H1 (cell line): Measurements from ENCODE around the gene ANKH. TPM values are rescaled to one million over a fixed set of nuclear protein-coding genes. Genes with fewer than 3 reads are reported as not detected.

Source experiments
- CTCF ChIA-PET: fragments of 300-600 bp; sonication (Branson Sonifier 250); formaldehyde crosslinking; loops from one replicate; lab custom pipeline; 2021; ENCODE audit not compliant: partially characterized antibody; lab: Charles Lee
- POLR2A ChIA-PET: fragments of 300-600 bp; sonication (Branson Sonifier 250); formaldehyde crosslinking; loops from one replicate; lab custom pipeline; 2021; ENCODE audit warnings: inconsistent platforms; ENCODE audit not compliant: partially characterized antibody; lab: Charles Lee
- DNase-seq, 2 experiments: peaks; one replicate each; pipeline versions ENCODE4 v3.0.0 to v3.0.0-alpha.2; 2010 to 2022; ENCODE audit warnings: low spot score in 2 of 2, low read depth in 1 of 2, mixed read lengths in 1 of 2
- FAIRE-seq: peaks from 2 replicates; lab custom pipeline; 2011; peaks lifted over from hg19 to GRCh38; lab: Jason Lieb, UNC
- H2AFZ ChIP-seq: 2 replicates; pipeline ENCODE4 v1.8.1; 2012; ENCODE audit warnings: low read length, inconsistent platforms
- H2AK5ac ChIP-seq: 2 replicates; pipeline ENCODE4 v1.6.1; 2013; ENCODE audit warnings: low read depth, low read length
- H2BK120ac ChIP-seq: replicated peaks from 2 replicates; pipeline ENCODE3; 2013; ENCODE audit warnings: low read depth, low read length, inconsistent platforms
- H2BK12ac ChIP-seq: 2 replicates; pipeline ENCODE4 v1.6.1; 2013; ENCODE audit warnings: low read depth, low read length
- H2BK15ac ChIP-seq: 2 replicates; pipeline ENCODE4 v1.6.1; 2013; ENCODE audit warnings: low read length
- H2BK20ac ChIP-seq: 2 replicates; pipeline ENCODE4 v1.6.1; 2013; ENCODE audit warnings: low read length
- H2BK5ac ChIP-seq: 2 replicates; pipeline ENCODE4 v1.6.1; 2013; ENCODE audit warnings: low read depth, low read length
- H3K14ac ChIP-seq: 2 replicates; pipeline ENCODE4 v1.6.1; 2013; ENCODE audit warnings: inconsistent platforms; ENCODE audit not compliant: insufficient read length
- H3K18ac ChIP-seq: 2 replicates; pipeline ENCODE4 v1.6.1; 2013; ENCODE audit warnings: low read length; ENCODE audit errors: extremely low read depth
- H3K23ac ChIP-seq: 2 replicates; pipeline ENCODE4 v1.6.1; 2013; ENCODE audit warnings: inconsistent platforms; ENCODE audit not compliant: insufficient read length
- H3K23me2 ChIP-seq: 2 replicates; pipeline ENCODE4 v1.6.1; 2013; ENCODE audit warnings: low read depth, low read length
- H3K27ac ChIP-seq: 2 replicates; pipeline ENCODE4 v1.6.1; 2011; ENCODE audit warnings: low read depth, low read length, inconsistent platforms
- H3K27me3 ChIP-seq, 4 experiments: replicated peaks in 1 of 4; 1 replicate in 1 of 4; 2 replicates in 3 of 4; pipeline versions ENCODE4 v1.6.1 to v1.8.1; 2011 to 2013; ENCODE audit warnings: low read length in 3 of 4, mild to moderate bottlenecking in 3 of 4, inconsistent platforms in 2 of 4, mixed read lengths in 2 of 4, moderate library complexity in 1 of 4; ENCODE audit not compliant: control insufficient read depth in 3 of 4, insufficient read depth in 3 of 4; ENCODE audit errors: extremely low read depth in 1 of 4
- H3K36me3 ChIP-seq, 4 experiments: 2 replicates each; pipeline versions ENCODE4 v1.6.1 to v1.8.1; 2011 to 2013; ENCODE audit warnings: mild to moderate bottlenecking in 4 of 4, low read length in 3 of 4, moderate library complexity in 2 of 4, control low read depth in 1 of 4, inconsistent platforms in 1 of 4; ENCODE audit not compliant: insufficient read depth in 4 of 4, control insufficient read depth in 2 of 4
- H3K4ac ChIP-seq: replicated peaks from 2 replicates; pipeline ENCODE3; 2013; ENCODE audit warnings: low read length, low read depth, mixed read lengths, inconsistent platforms; ENCODE audit not compliant: insufficient read length
- H3K4me1 ChIP-seq, 4 experiments: replicated peaks in 1 of 4; 1 replicate in 1 of 4; 2 replicates in 3 of 4; pipeline versions ENCODE4 v1.6.1 to v1.8.1; 2011 to 2013; ENCODE audit warnings: low read length in 3 of 4, inconsistent platforms in 2 of 4, mixed read lengths in 1 of 4; ENCODE audit not compliant: insufficient read depth in 4 of 4, control insufficient read depth in 3 of 4
- H3K4me2 ChIP-seq, 2 experiments: 2 replicates each; pipeline versions ENCODE4 v1.6.1 to v1.8.1; 2011 to 2013; ENCODE audit warnings: low read depth in 2 of 2, low read length in 2 of 2, control low read depth in 1 of 2, inconsistent platforms in 1 of 2, mild to moderate bottlenecking in 1 of 2; ENCODE audit not compliant: insufficient read depth in 1 of 2
- H3K4me3 ChIP-seq, 4 experiments: fragments of 200-600, 300-600 bp in 1 of 4; sonication (generic), shearing (Covaris generic), sonication (Bioruptor Twin) in 1 of 4; 2 replicates each; pipeline versions ENCODE4 v1.5.1 to v1.8.1; 2011 to 2016; ENCODE audit warnings: low read length in 4 of 4, low read depth in 3 of 4, control low read depth in 2 of 4, inconsistent platforms in 2 of 4, mild to moderate bottlenecking in 2 of 4, mixed read lengths in 1 of 4, moderate library complexity in 1 of 4; ENCODE audit not compliant: insufficient read depth in 2 of 4; ENCODE audit errors: extremely low read depth in 1 of 4
- H3K56ac ChIP-seq: replicated peaks from 2 replicates; pipeline ENCODE3; 2013; ENCODE audit warnings: low read depth, mild to moderate bottlenecking, mixed read lengths, low read length, inconsistent platforms; ENCODE audit not compliant: insufficient read length
- H3K79me1 ChIP-seq: 2 replicates; pipeline ENCODE4 v1.6.1; 2013; ENCODE audit warnings: low read depth, low read length, control low read depth
- H3K79me2 ChIP-seq, 2 experiments: 2 replicates each; pipeline versions ENCODE4 v1.6.1 to v1.8.1; 2012 to 2013; ENCODE audit warnings: low read length in 2 of 2, mild to moderate bottlenecking in 2 of 2, inconsistent platforms in 1 of 2; ENCODE audit not compliant: insufficient read depth in 2 of 2, control insufficient read depth in 1 of 2
- H3K9ac ChIP-seq, 4 experiments: replicated peaks in 1 of 4; 1 replicate in 1 of 4; 2 replicates in 3 of 4; pipeline versions ENCODE4 v1.6.1 to v1.8.1; 2011 to 2013; ENCODE audit warnings: low read depth in 3 of 4, low read length in 3 of 4, control low read depth in 2 of 4, mild to moderate bottlenecking in 2 of 4, moderate library complexity in 2 of 4, inconsistent platforms in 1 of 4; ENCODE audit errors: extremely low read depth in 1 of 4
- H3K9me3 ChIP-seq, 2 experiments: 2 replicates each; pipeline versions ENCODE4 v1.6.1 to v1.8.1; 2012 to 2013; ENCODE audit warnings: mild to moderate bottlenecking in 2 of 2, moderate library complexity in 2 of 2, control low read depth in 1 of 2, inconsistent platforms in 1 of 2, low read depth in 1 of 2, low read length in 1 of 2, mixed read lengths in 1 of 2; ENCODE audit not compliant: insufficient read depth in 2 of 2
- H4K20me1 ChIP-seq, 2 experiments: replicated peaks in 1 of 2; 2 replicates each; pipeline versions ENCODE3 to v1.8.1; 2011 to 2013; ENCODE audit warnings: inconsistent platforms in 2 of 2, low read length in 2 of 2, mild to moderate bottlenecking in 1 of 2; ENCODE audit not compliant: insufficient read depth in 2 of 2, control insufficient read depth in 1 of 2
- H4K5ac ChIP-seq: 2 replicates; pipeline ENCODE4 v1.6.1; 2013; ENCODE audit warnings: low read length, low read depth, mixed read lengths, inconsistent platforms; ENCODE audit not compliant: insufficient read length
- H4K8ac ChIP-seq: 2 replicates; pipeline ENCODE4 v1.8.0; 2013; ENCODE audit warnings: mild to moderate bottlenecking, moderate library complexity, low read length, inconsistent platforms; ENCODE audit not compliant: insufficient read depth; ENCODE audit errors: extremely low read depth
- H4K91ac ChIP-seq: replicated peaks from 2 replicates; pipeline ENCODE3; 2013; ENCODE audit warnings: low read length, mixed read lengths, inconsistent platforms; ENCODE audit not compliant: insufficient read length
- EP300 ChIP-seq, 2 experiments: IDR thresholded peaks; 1 replicate in 1 of 2; 2 replicates in 1 of 2; pipeline ENCODE4 v1.6.1; 2011 to 2012; ENCODE audit warnings: low read depth in 2 of 2, low read length in 2 of 2, mild to moderate bottlenecking in 2 of 2, borderline replicate concordance in 1 of 2, inconsistent platforms in 1 of 2, moderate library complexity in 1 of 2
- WGBS, 2 experiments: shearing (Covaris generic) in 1 of 2; methylation state at CpG; one replicate each; pipeline versions ENCODE4 v1.1.6 to v1.1.7; 2013 to 2015; ENCODE audit warnings: low lambda C conversion rate in 2 of 2, mixed read lengths in 2 of 2, inconsistent platforms in 1 of 2, low coverage in 1 of 2, missing lambda C conversion rate in 1 of 2; ENCODE audit not compliant: insufficient replicate concordance in 2 of 2, insufficient coverage in 1 of 2, insufficient read length in 1 of 2; ENCODE audit errors: extremely low coverage in 1 of 2, missing lambda C conversion rate in 1 of 2; 5-methylcytosine and 5-hydroxymethylcytosine counted together
- polyA plus RNA-seq, 7 experiments: library from polyadenylated mRNA; depleted of rRNA in 3 of 7; stranded (reverse) in 5 of 7; unstranded in 2 of 7; fragments of >200 nt in 5 of 7; fragments of 200-250 nt in 2 of 7; gene quantifications; 1 replicate in 5 of 7; 2 replicates in 1 of 7; 4 replicates in 1 of 7; pipeline versions ENCODE4 v1.2.1 to v1.2.3, GENCODE V29; 2011 to 2013; ENCODE audit warnings: missing spikeins in 2 of 7, mixed read lengths in 2 of 7
- total RNA-seq: library from RNA; stranded (reverse); fragmentation: NEBNext Ultra II Directional; extraction: Animal tissue kit (Norgen Biotek cat#: 25700); gene quantifications from 2 replicates; pipeline ENCODE4 v1.2.1, GENCODE V29; 2021

The ANKH gene
- total and polyA plus RNA-seq, 2 of the 8 experiments (the other 6 are each of a cell fraction or from before 2014, with no cell fraction given) = 5.3 to 13.0 TPM

GRCh38 chr5:14655146-14655741 is 216.3 kb downstream of the ANKH start:
- H4K5ac ChIP-seq = no peak overlapping the region
- H3K4me1 ChIP-seq = no peaks in the 10 kb centered on the region
- ChIA-PET POLR2A (no interaction called here), CTCF (interaction anchor here (0.6 to 3.0 kb wide), 5 partner anchors 15 to 348 kb away, joined by 3 to 9 read pairs (median 4); no protein-coding TSS in a partner anchor)
- H2BK120ac ChIP-seq = no peak overlapping the region
- DNase-seq (no peak), FAIRE-seq (no peak)
- H3K23me2 ChIP-seq = 0 out of 2 replicates have a peak, but pooled peaks cover 2% of the 10 kb centered on the region
- no peak overlapping the region for H2AFZ ChIP-seq
- no peak overlapping the region for H3K23ac ChIP-seq
- no peaks in the 10 kb centered on the region for H3K79me2 ChIP-seq
- H3K18ac ChIP-seq = no peak overlapping the region
- no peak overlapping the region for H3K4me3 ChIP-seq
- H3K14ac ChIP-seq = no peak overlapping the region
- H2BK15ac ChIP-seq = no peak overlapping the region
- H3K9ac ChIP-seq = no peak overlapping the region
- H2BK5ac ChIP-seq = no peak overlapping the region
- H3K27me3 ChIP-seq = no peaks in the 10 kb centered on the region
- H3K79me1 ChIP-seq = no peaks in the 10 kb centered on the region
- H4K20me1 ChIP-seq = no peaks in the 10 kb centered on the region
- H4K91ac ChIP-seq = no peak overlapping the region
- H3K27ac ChIP-seq = no peak overlapping the region
- H3K36me3 ChIP-seq = no peaks in the 10 kb centered on the region
- no peak overlapping the region for H2AK5ac ChIP-seq
- H3K56ac ChIP-seq = no peak overlapping the region
- 66% methylated on average over 4 of the region's 4 CpGs; no CpG with 5 or more reads in 1 of the 2 experiments for WGBS, 2 experiments
- H2BK20ac ChIP-seq = no peak overlapping the region
- H3K9me3 ChIP-seq = no peaks in the 10 kb centered on the region
- H3K4me2 ChIP-seq = no peak overlapping the region
- H3K4ac ChIP-seq = no peak overlapping the region
- no peak overlapping the region for H4K8ac ChIP-seq
- no peak overlapping the region for H2BK12ac ChIP-seq
- no peak for TF ChIP-seq EP300 (IDR thresholded peaks at IDR 0.05; ENCODE audit: borderline replicate concordance in 1 of 2, low read depth in 2 of 2, low read length in 2 of 2)
